Measurements from ENCODE around the gene ARL15. TPM values are rescaled to one million over a fixed set of nuclear protein-coding genes. Genes with fewer than 3 reads are reported as not detected.

Gene ARL15
- total RNA-seq, 4 donors from 2014 or later: 10.6 to 24.0 (median 18.9) TPM

DNA sequence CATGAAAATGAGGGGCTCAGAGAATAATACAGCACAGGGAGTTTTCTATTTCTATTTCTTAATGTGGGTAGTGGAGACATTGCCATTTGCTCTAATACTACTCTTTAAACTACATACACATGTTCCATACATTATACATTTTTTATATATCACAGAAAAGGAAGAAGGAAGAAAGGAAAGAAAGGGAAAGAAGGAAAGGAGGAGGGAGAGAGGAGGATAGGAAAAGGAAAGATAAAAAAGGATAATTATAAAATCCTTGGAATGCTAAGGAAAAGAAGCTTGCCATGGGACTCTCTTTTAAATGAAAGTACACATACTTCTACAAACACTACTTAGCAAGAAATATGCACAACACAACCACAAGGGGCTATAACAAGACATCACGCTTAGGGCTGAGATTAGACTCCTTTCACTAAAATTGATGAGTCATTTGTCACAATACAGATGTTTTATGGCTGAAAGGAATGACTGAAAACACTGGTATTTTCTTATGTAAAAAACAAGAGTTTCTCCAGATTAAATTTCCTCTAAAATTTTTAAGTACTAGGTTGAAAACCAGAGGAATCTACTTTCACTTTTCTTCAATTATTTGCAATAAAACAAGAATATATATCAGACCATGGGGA is 219.8 kb downstream of the ARL15 start:
- Histone ChIP-seq H3K27me3 (no peaks in the 10 kb centered on the region), H3K4me1 (peaks cover 0 to 10% (median 0%) of the 10 kb centered on the region in 3 donors)
- 42% methylated on average over 1 of the region's 1 CpG; no CpG with 5 or more reads in 1 of the 2 donors for WGBS, 2 donors (ENCODE audit: low coverage in 1 of 2)

DNA sequence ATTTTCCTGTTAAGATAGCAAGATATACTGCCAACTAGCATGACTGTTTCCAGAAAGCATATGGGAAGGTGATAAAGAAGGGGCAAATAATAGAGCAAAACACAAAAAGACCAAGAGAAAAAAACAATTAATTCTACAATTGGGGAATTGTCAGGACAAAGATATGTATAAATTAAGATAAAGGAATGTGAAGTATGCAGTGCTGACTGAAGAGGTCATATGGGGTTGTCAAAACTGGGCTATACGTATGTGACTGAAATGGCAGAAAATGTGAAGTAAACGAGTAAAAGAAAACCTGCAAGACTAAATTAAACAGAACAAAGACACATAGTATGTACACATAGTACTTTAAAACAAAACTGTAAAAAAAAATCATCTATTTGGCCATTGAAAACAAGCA is 222.3 kb downstream of the ARL15 start:
- Histone ChIP-seq H3K27me3 (no peaks in the 10 kb centered on the region), H3K36me3 (no peaks in the 10 kb centered on the region), H3K27ac (no peak overlapping the region), H3K9me3 (no peaks in the 10 kb centered on the region), H3K4me3 (no peak overlapping the region), H3K4me1 (peaks cover 0 to 10% (median 0%) of the 10 kb centered on the region in 3 donors)
- 80 to 93% methylated on average over 2 of the region's 2 CpGs for WGBS, 2 donors (ENCODE audit: low coverage in 1 of 2)
- no peak for ATAC-seq
- TF ChIP-seq EP300 (IDR thresholded peaks at IDR 0.05) (no peak), POLR2AphosphoS5 (IDR thresholded peaks at IDR 0.05) (no peak), POLR2A (IDR thresholded peaks at IDR 0.05) (no peak)
- TF ChIP-seq, protein P1, sequence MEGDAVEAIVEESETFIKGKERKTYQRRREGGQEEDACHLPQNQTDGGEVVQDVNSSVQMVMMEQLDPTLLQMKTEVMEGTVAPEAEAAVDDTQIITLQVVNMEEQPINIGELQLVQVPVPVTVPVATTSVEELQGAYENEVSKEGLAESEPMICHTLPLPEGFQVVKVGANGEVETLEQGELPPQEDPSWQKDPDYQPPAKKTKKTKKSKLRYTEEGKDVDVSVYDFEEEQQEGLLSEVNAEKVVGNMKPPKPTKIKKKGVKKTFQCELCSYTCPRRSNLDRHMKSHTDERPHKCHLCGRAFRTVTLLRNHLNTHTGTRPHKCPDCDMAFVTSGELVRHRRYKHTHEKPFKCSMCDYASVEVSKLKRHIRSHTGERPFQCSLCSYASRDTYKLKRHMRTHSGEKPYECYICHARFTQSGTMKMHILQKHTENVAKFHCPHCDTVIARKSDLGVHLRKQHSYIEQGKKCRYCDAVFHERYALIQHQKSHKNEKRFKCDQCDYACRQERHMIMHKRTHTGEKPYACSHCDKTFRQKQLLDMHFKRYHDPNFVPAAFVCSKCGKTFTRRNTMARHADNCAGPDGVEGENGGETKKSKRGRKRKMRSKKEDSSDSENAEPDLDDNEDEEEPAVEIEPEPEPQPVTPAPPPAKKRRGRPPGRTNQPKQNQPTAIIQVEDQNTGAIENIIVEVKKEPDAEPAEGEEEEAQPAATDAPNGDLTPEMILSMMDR (IDR thresholded peaks at IDR 0.05): no peak

More for the DNA sequence above, 219.8 kb downstream of the ARL15 start:
- H3K36me3 ChIP-seq: no peaks in the 10 kb centered on the region
- no peaks in the 10 kb centered on the region for H3K9me3 ChIP-seq
- no peak overlapping the region for H3K4me3 ChIP-seq
- H3K27ac ChIP-seq: no peak overlapping the region
- TF ChIP-seq EP300 (IDR thresholded peaks at IDR 0.05): no peak
- no peak for TF ChIP-seq POLR2AphosphoS5 (IDR thresholded peaks at IDR 0.05)
- no peak for TF ChIP-seq POLR2A (IDR thresholded peaks at IDR 0.05)
- TF ChIP-seq, protein P1 (IDR thresholded peaks at IDR 0.05): no peak
- ATAC-seq: no peak

DNA sequence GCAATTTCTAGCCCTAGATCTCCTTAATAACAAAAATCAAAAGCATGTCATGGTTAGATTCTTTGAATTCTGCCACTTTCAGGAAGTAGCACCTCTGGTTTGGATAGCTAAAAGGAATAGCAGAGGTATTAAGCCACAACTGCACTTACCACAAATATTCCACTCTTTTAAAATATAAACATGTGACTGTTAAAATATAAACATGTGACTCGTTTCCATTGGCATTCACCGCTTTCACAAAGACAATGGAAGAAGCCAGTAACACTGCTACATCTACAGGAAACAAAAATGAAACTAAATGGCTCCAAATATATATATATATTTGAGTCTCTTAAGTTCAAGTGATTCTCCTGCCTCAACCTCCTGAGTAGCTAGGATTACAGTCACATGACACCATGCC is 222.9 kb downstream of the ARL15 start:
- Histone ChIP-seq H3K27me3 (no peaks in the 10 kb centered on the region), H3K36me3 (no peaks in the 10 kb centered on the region), H3K4me1 (peaks cover 0 to 10% (median 0%) of the 10 kb centered on the region in 3 donors), H3K9me3 (no peaks in the 10 kb centered on the region), H3K4me3 (no peak overlapping the region), H3K27ac (no peak overlapping the region)
- WGBS, 2 donors (ENCODE audit: low coverage in 1 of 2): 25 to 36% methylated on average over 2 of the region's 2 CpGs
- ATAC-seq: no peak
- no peak for TF ChIP-seq EP300 (IDR thresholded peaks at IDR 0.05)
- TF ChIP-seq POLR2A (IDR thresholded peaks at IDR 0.05): no peak
- TF ChIP-seq, protein P1 (IDR thresholded peaks at IDR 0.05): no peak
- no peak for TF ChIP-seq POLR2AphosphoS5 (IDR thresholded peaks at IDR 0.05)

DNA sequence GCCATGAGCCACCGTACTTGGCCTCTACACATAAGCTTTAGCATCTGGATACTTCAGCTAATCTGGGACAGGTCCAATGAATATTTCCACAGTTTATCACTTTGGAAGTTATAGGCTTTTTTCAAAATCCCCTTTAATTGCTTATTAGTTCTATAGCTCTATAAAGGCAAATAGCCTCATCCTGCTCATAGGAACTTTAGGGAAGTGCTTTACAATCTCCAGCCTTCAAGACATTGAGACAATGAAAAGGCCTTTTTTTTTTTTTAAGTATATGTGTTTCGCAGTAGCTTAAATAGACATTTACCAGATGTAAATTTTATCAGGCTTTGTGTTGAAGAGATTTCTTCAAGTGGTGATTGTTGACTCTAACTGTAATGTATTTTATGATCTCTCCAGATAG is 224.2 kb downstream of the ARL15 start:
- no peak overlapping the region for H3K4me3 ChIP-seq
- no peak overlapping the region for H3K27ac ChIP-seq
- no peak for ATAC-seq
- no peaks in the 10 kb centered on the region for H3K9me3 ChIP-seq
- TF ChIP-seq EP300 (IDR thresholded peaks at IDR 0.05): no peak
- TF ChIP-seq, protein P1 (IDR thresholded peaks at IDR 0.05): no peak
- TF ChIP-seq POLR2AphosphoS5 (IDR thresholded peaks at IDR 0.05): no peak
- TF ChIP-seq POLR2A (IDR thresholded peaks at IDR 0.05): no peak
- H3K27me3 ChIP-seq: no peaks in the 10 kb centered on the region
- WGBS, 2 donors (ENCODE audit: low coverage in 1 of 2): 80 to 83% methylated on average over 2 of the region's 2 CpGs
- H3K4me1 ChIP-seq: peaks cover 0 to 4% (median 0%) of the 10 kb centered on the region in 3 donors
- H3K36me3 ChIP-seq: no peaks in the 10 kb centered on the region

DNA sequence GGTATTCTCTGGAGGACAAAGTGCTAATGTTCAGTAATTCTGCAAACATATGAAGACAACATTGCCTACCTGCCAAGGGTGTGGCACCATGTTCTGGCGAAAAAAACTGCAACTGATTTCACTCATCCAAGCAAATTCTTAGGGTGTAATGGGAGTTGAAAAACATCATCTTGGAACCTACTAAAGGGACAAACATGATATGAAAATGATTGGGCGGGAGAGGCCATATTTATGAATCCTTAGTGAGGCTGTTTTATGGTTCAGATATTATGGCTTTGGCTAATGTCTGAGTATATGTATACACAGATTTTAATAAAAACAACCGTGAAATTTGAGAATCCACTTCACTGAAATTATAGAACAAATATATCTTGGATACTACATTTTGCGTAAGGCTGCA is 225.7 kb downstream of the ARL15 start:
- peaks cover 0 to 3% (median 0%) of the 10 kb centered on the region in 3 donors for H3K4me1 ChIP-seq
- H3K9me3 ChIP-seq: no peaks in the 10 kb centered on the region
- no peak overlapping the region for H3K27ac ChIP-seq
- no peak for ATAC-seq
- no peaks in the 10 kb centered on the region for H3K27me3 ChIP-seq
- H3K36me3 ChIP-seq: no peaks in the 10 kb centered on the region
- H3K4me3 ChIP-seq: no peak overlapping the region
- TF ChIP-seq POLR2A (IDR thresholded peaks at IDR 0.05) (no peak), EP300 (IDR thresholded peaks at IDR 0.05) (no peak), POLR2AphosphoS5 (IDR thresholded peaks at IDR 0.05) (no peak)
- TF ChIP-seq, protein P1 (IDR thresholded peaks at IDR 0.05): no peak
- WGBS, 2 donors (ENCODE audit: low coverage in 1 of 2): 91 to 93% methylated on average over 3 to 4 of the region's 4 CpGs
